Muscle layer of colon (tissue), 2 donors: ENCODE results near the gene MAN1B1.
A peak's percentile ranks its signal among the peaks of the same experiment; 100 is the strongest.
"Not testable (repeated sequence)": the region's sequence is repeated elsewhere in the genome, so short reads cannot be mapped to it uniquely, and the experiment has no call there.

Experiments used
- H3K27ac ChIP-seq: one replicate; pipeline ENCODE4 v1.7.0; 2013; ENCODE audit warnings: low read depth, mild to moderate bottlenecking, low read length, moderate library complexity
- H3K27me3 ChIP-seq, 2 donors: one replicate each; pipeline ENCODE4 v1.7.0; 2013; ENCODE audit warnings: low read length in 2 of 2, mild to moderate bottlenecking in 2 of 2; ENCODE audit not compliant: insufficient read depth in 2 of 2, control insufficient read depth in 1 of 2
- H3K36me3 ChIP-seq: one replicate; pipeline ENCODE4 v1.7.0; 2013; ENCODE audit warnings: mild to moderate bottlenecking, low read length; ENCODE audit not compliant: insufficient read depth
- H3K4me1 ChIP-seq: one replicate; pipeline ENCODE4 v1.7.0; 2013; ENCODE audit warnings: mild to moderate bottlenecking, low read length; ENCODE audit not compliant: insufficient read depth
- H3K4me3 ChIP-seq, 2 donors: one replicate each; pipeline ENCODE4 v1.7.0; 2013; ENCODE audit warnings: low read length in 2 of 2, low read depth in 1 of 2, mild to moderate bottlenecking in 1 of 2, moderate library complexity in 1 of 2
- H3K9ac ChIP-seq: one replicate; pipeline ENCODE4 v1.7.0; 2013; ENCODE audit warnings: low read length
- H3K9me3 ChIP-seq: one replicate; pipeline ENCODE4 v1.7.0; 2013; ENCODE audit warnings: mild to moderate bottlenecking, low read length
- donor health status: abdominal sarcoma.
- donor health status: Adenocarcinoma of cecum.

MAN1B1 gene

DNA sequence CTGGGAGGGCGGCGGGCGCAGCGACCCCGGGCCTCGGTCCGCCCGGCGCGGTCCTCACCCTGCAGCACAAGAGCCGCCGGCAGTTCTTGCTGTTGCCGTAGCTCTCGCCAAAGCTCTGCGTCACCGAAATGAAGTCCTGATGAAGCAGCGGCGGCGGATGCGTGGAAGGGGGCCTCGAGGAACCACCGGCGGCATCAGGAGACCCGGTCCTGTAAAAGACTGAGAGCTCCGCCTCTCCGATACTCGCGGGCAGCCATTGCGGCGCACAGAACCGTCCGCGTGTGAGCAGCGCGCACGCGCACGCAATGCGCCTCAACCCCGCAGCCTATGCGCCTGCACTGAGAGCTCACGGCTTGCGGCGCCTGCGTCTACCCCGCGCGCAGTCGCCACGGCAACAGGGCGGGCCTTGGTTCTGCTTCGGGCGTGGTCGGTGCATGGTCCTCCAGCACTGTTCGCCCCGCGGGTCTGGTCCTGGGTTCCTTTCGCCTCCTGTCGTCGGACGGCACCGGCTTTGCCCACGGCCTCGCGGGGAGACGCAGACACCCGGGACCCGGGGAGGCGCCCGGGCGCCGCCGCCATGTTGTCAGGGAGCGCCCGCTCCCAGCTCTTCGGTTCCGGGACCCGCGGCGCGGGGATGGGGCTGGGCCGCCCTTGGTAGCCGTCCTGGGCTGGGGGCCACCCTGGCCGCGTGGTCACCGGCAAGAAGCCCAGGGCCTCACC lies 42.8 kb downstream of the MAN1B1 start:
- no peak overlapping the region for H3K9ac ChIP-seq
- H3K4me3 ChIP-seq: peak overlapping the region; percentile 63 to 79
- peaks cover 9% of the 10 kb centered on the region for H3K4me1 ChIP-seq
- H3K27ac ChIP-seq: peak overlapping the region; percentile 66
- peaks cover 0 to 13% of the 10 kb centered on the region in 2 donors for H3K27me3 ChIP-seq
- no peaks in the 10 kb centered on the region for H3K9me3 ChIP-seq
- H3K36me3 ChIP-seq: no peaks in the 10 kb centered on the region

DNA sequence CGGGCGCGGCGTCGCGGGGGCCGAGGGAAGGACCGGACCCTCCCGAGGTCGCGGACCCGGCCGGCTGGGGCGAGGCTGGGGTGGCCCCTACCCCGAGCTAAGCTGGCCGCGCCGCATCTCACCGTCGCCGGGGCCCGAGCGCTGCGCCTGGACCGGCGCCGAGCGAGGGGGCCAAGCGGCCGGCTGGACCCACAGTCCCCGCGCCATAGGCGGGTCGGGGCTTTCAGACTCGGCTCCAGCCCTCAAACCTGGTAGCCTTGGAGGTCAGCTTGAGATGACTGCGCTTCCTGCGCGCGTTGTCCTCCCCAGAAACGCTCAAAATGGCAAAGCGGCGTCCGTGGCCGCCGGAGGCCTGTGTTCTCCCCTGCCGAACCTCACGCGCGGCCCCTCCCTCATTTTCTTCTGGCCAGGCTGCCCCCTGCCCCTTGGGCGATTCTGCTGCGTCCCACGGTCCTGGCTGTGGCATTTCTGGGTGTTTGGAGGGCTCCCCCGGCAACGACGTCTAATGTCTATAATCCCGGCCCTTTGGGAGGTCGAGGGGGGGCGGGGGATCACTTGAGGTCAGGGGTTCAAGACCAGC lies 43.5 kb downstream of the MAN1B1 start:
- peak overlapping the region; percentile 63 to 79 for H3K4me3 ChIP-seq
- no peaks in the 10 kb centered on the region for H3K36me3 ChIP-seq
- peaks cover 9% of the 10 kb centered on the region for H3K4me1 ChIP-seq
- no peaks in the 10 kb centered on the region for H3K9me3 ChIP-seq
- peaks cover 0 to 13% of the 10 kb centered on the region in 2 donors for H3K27me3 ChIP-seq
- H3K27ac ChIP-seq: no peak overlapping the region
- no peak overlapping the region for H3K9ac ChIP-seq

GRCh38 chr9:137134191-137134590 lies 47.4 kb downstream of the MAN1B1 start:
- Histone ChIP-seq H3K36me3 (no peaks in the 10 kb centered on the region), H3K9me3 (no peaks in the 10 kb centered on the region), H3K27ac (no peak overlapping the region), H3K9ac (no peak overlapping the region), H3K4me1 (no peaks in the 10 kb centered on the region), H3K27me3 (peaks cover 8 to 42% of the 10 kb centered on the region in 2 donors), H3K4me3 (no peak overlapping the region)

- not testable (repeated sequence) for H3K9me3 ChIP-seq, H3K27ac ChIP-seq, H3K4me3 ChIP-seq, H3K9ac ChIP-seq, H3K4me1 ChIP-seq, H3K36me3 ChIP-seq
- peaks cover 15 to 50% of the 10 kb centered on the region in 2 donors for H3K27me3 ChIP-seq
These were observed 48.4 kb downstream of the MAN1B1 start for GRCh38 chr9:137135154-137135553.

DNA sequence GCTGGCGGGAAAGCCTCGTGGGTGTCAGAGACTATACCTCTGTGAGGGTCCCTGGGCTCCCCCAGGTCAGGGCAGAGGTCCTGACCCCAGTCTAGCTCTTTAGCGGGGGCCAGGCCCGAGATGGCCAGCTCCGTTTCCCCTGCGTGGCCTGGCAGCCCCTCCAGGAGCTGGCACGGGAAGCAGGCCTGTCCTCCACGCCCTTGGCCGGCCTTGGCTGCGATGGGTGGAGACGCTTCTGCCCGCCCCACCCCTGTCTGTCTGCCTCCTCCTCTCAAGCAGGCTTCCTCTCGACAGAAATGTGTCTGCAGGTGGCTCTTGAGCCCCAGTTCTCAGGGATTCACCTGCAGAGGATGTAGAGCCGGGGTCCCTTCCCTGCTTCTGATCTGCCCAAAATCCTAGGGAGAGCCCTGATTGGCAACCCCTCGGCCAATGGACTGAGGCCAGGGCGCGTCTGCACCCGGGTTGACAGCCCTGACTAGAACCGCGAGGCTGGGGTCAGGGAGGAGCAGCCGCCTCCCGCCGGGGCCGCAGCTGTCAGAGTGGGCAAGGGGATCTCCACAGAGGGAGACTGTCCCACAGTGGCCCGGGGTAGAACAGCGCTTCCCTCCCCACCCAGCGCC lies 49.6 kb downstream of the MAN1B1 start:
- Histone ChIP-seq H3K9ac (no peak overlapping the region), H3K36me3 (no peaks in the 10 kb centered on the region), H3K9me3 (no peaks in the 10 kb centered on the region), H3K27me3 (peaks cover 22 to 50% of the 10 kb centered on the region in 2 donors), H3K4me1 (no peaks in the 10 kb centered on the region), H3K4me3 (no peak overlapping the region), H3K27ac (no peak overlapping the region)

GRCh38 chr9:137136881-137137607 lies 50.3 kb downstream of the MAN1B1 start:
- no peak overlapping the region for H3K4me3 ChIP-seq
- H3K27me3 ChIP-seq: peaks cover 22 to 57% of the 10 kb centered on the region in 2 donors
- H3K9ac ChIP-seq: no peak overlapping the region
- H3K27ac ChIP-seq: no peak overlapping the region
- no peaks in the 10 kb centered on the region for H3K4me1 ChIP-seq
- H3K9me3 ChIP-seq: no peaks in the 10 kb centered on the region
- H3K36me3 ChIP-seq: no peaks in the 10 kb centered on the region

- Histone ChIP-seq H3K4me3 (no peak overlapping the region), H3K9ac (no peak overlapping the region), H3K27me3 (peaks cover 22 to 68% of the 10 kb centered on the region in 2 donors)
These were observed 51.4 kb downstream of the MAN1B1 start for GRCh38 chr9:137138058-137138721.

GRCh38 chr9:137138722-137139467 lies 52.1 kb downstream of the MAN1B1 start, which contains the start of gene GRIN1:
Gene GRIN1 (plus strand): TSS chr9:137139154. CDS start chr9:137139487, 333 bp downstream.
- H3K9ac ChIP-seq: no peak within 1 kb of the TSS
- H3K36me3 ChIP-seq: no peaks in the 10 kb centered on the region
- no peak within 1 kb of the TSS for H3K27ac ChIP-seq
- H3K9me3 ChIP-seq: no peaks in the 10 kb centered on the region
- no peak within 1 kb of the TSS for H3K4me3 ChIP-seq
- H3K27me3 ChIP-seq: peaks cover 22 to 74% of the 10 kb centered on the region in 2 donors
- no peaks in the 10 kb centered on the region for H3K4me1 ChIP-seq

More at GRCh38 chr9:137138058-137138721, 51.4 kb downstream of the MAN1B1 start:
- Histone ChIP-seq H3K9me3 (no peaks in the 10 kb centered on the region), H3K27ac (no peak overlapping the region), H3K36me3 (no peaks in the 10 kb centered on the region), H3K4me1 (no peaks in the 10 kb centered on the region)

DNA sequence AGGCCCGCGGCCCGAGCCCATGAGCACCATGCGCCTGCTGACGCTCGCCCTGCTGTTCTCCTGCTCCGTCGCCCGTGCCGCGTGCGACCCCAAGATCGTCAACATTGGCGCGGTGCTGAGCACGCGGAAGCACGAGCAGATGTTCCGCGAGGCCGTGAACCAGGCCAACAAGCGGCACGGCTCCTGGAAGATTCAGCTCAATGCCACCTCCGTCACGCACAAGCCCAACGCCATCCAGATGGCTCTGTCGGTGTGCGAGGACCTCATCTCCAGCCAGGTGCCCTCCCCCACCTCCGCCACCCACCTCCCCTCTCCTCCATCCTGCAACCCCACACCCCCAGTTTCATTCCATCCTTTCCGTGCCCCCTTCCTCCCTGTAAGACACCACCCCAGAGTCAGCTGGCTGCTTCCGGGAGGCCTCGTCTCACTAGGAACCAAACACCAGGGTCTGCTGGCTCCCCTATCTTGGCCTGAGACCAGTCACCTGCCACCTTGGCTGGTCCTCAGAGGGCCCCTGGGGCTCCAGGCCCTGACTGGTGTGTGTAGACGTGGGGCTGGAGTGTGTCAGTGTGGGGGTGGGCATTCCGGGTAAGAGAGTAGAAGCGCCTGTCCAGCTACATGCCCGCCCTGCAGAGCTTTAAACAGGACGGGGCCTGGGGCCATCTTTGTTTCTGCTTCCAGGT lies 52.8 kb downstream of the MAN1B1 start:
- Histone ChIP-seq H3K4me1 (no peaks in the 10 kb centered on the region), H3K27me3 (peaks cover 22 to 74% of the 10 kb centered on the region in 2 donors), H3K9ac (no peak overlapping the region), H3K27ac (no peak overlapping the region), H3K36me3 (no peaks in the 10 kb centered on the region), H3K9me3 (no peaks in the 10 kb centered on the region), H3K4me3 (no peak overlapping the region)
